Activated CD4-positive, alpha-beta memory T cell treated with anti-CD3 and anti-CD28 coated beads, Interleukin-2, amount 10 ng/mL, durations not matched to agents 7 days and 5 days (primary cell): Measurements from ENCODE around the gene GFM2. TPM values are rescaled to one million over a fixed set of nuclear protein-coding genes. Genes with fewer than 3 reads are reported as not detected.
A peak's percentile ranks its signal among the peaks of the same experiment; 100 is the strongest.
"Not testable (repeated sequence)": the region's sequence is repeated elsewhere in the genome, so short reads cannot be mapped to it uniquely, and the experiment has no call there.

Experiments
- CTCF ChIA-PET: fragments of 350-600 bp; sonication (Branson Sonifier 250); formaldehyde crosslinking; loops from one replicate; lab custom pipeline; 2021; ENCODE audit warnings: antibody characterized with exemption, inconsistent platforms; lab: Charles Lee
- POLR2A ChIA-PET: fragments of 350-600 bp; sonication (Branson Sonifier 250); formaldehyde crosslinking; loops from one replicate; lab custom pipeline; 2021; ENCODE audit warnings: antibody characterized with exemption; lab: Charles Lee
- DNase-seq: peaks from one replicate; pipeline ENCODE4 v3.0.0-alpha.2; 2020
- H3K27ac Mint-ChIP-seq: one replicate; pipeline ENCODE4 v1.8.0; 2021; ENCODE audit warnings: mild to moderate bottlenecking, mixed read lengths
- H3K27me3 Mint-ChIP-seq: one replicate; pipeline ENCODE4 v1.8.0; 2021; ENCODE audit warnings: mixed read lengths
- H3K36me3 Mint-ChIP-seq: one replicate; pipeline ENCODE4 v1.8.0; 2021; ENCODE audit warnings: low read depth, mixed read lengths
- H3K4me1 Mint-ChIP-seq: one replicate; pipeline ENCODE4 v1.8.0; 2021; ENCODE audit warnings: mixed read lengths
- H3K4me3 Mint-ChIP-seq: one replicate; pipeline ENCODE4 v1.8.0; 2021; ENCODE audit warnings: mild to moderate bottlenecking, mixed read lengths
- H3K9me3 Mint-ChIP-seq: one replicate; pipeline ENCODE4 v1.8.0; 2021; ENCODE audit warnings: mixed read lengths
- total RNA-seq, 2 experiments: library from RNA; stranded (reverse); gene quantifications; one replicate each; pipeline ENCODE4 v1.2.3, GENCODE V29; 2021

GFM2 gene
- 10 to 100 TPM; 20.8 to 21.5 TPM for total RNA-seq

- H3K27me3 Mint-ChIP-seq = no peaks in the 10 kb centered on the region
- CTCF ChIA-PET = interaction anchor here (0.8 to 1.9 kb wide), 9 partner anchors 8 to 168 kb away, joined by 3 to 6 read pairs (median 3); no protein-coding TSS in a partner anchor
- peak; percentile 94 for DNase-seq
- H3K4me3 Mint-ChIP-seq = peak within 1 kb of the TSS; percentile 98
- peaks cover 45% of the 10 kb centered on the region for H3K4me1 Mint-ChIP-seq
- peak within 1 kb of the TSS; percentile 95 for H3K27ac Mint-ChIP-seq
- H3K9me3 Mint-ChIP-seq = no peaks in the 10 kb centered on the region
- H3K36me3 Mint-ChIP-seq = peaks cover 40% of the 10 kb centered on the region
- POLR2A ChIA-PET = interaction anchor here (0.8 to 1.5 kb wide), 9 partner anchors 8 to 570 kb away, joined by 3 to 5 read pairs (median 3); partner anchors contain the start of genes ANKRD31 and HMGCR
These were observed at the start of gene GFM2, which contains the start of gene NSA2 for GRCh38 chr5:74766849-74767578. Gene GFM2, minus strand, starts transcription at chr5:74767117. Its CDS starts 3,375 bp downstream, at chr5:74763742. Gene NSA2, plus strand, starts transcription at chr5:74767249. Its CDS starts 112 bp downstream, at chr5:74767361.

- Mint-ChIP-seq H3K27me3 (no peaks in the 10 kb centered on the region), H3K4me1 (no peaks in the 10 kb centered on the region), H3K36me3 (peaks cover 2% of the 10 kb centered on the region), H3K27ac (no peak overlapping the region), H3K4me3 (no peak overlapping the region), H3K9me3 (no peaks in the 10 kb centered on the region)
- no peak for DNase-seq
- POLR2A ChIA-PET = interaction anchor here (1.0 kb wide), 1 partner anchor 65 kb away, joined by 3 read pairs; no protein-coding TSS in a partner anchor
- CTCF ChIA-PET = no interaction called here
These were observed 44.0 kb upstream of the GFM2 start for GRCh38 chr5:74810915-74811314.

- no peak for DNase-seq
- Mint-ChIP-seq H3K9me3 (no peaks in the 10 kb centered on the region), H3K36me3 (no peaks in the 10 kb centered on the region), H3K27ac (no peak overlapping the region), H3K4me1 (no peaks in the 10 kb centered on the region), H3K4me3 (no peak overlapping the region), H3K27me3 (no peaks in the 10 kb centered on the region)
- CTCF ChIA-PET = no interaction called here
- POLR2A ChIA-PET = no interaction called here
These were observed 35.0 kb upstream of the GFM2 start for GRCh38 chr5:74801941-74802340.

GRCh38 chr5:74801197-74801596 is 34.3 kb upstream of the GFM2 start:
- Mint-ChIP-seq H3K27me3 (no peaks in the 10 kb centered on the region), H3K4me1 (no peaks in the 10 kb centered on the region), H3K36me3 (no peaks in the 10 kb centered on the region), H3K27ac (no peak overlapping the region), H3K4me3 (no peak overlapping the region), H3K9me3 (no peaks in the 10 kb centered on the region)
- POLR2A ChIA-PET = no interaction called here
- CTCF ChIA-PET = no interaction called here
- no peak for DNase-seq

GRCh38 chr5:74798977-74799911 is 32.3 kb upstream of the GFM2 start:
- POLR2A ChIA-PET = no interaction called here
- Mint-ChIP-seq H3K4me1 (no peaks in the 10 kb centered on the region), H3K27me3 (no peaks in the 10 kb centered on the region), H3K27ac (no peak overlapping the region), H3K36me3 (no peaks in the 10 kb centered on the region), H3K9me3 (no peaks in the 10 kb centered on the region), H3K4me3 (no peak overlapping the region)
- no peak for DNase-seq
- CTCF ChIA-PET = no interaction called here

GRCh38 chr5:74791669-74792068 is 24.8 kb upstream of the GFM2 start:
- H3K4me3 Mint-ChIP-seq, H3K36me3 Mint-ChIP-seq, H3K9me3 Mint-ChIP-seq, H3K27me3 Mint-ChIP-seq, H3K4me1 Mint-ChIP-seq, DNase-seq, H3K27ac Mint-ChIP-seq, POLR2A ChIA-PET, CTCF ChIA-PET: not testable (repeated sequence)

- no peak overlapping the region for H3K4me3 Mint-ChIP-seq
- CTCF ChIA-PET = no interaction called here
These were observed 20.5 kb upstream of the GFM2 start for GRCh38 chr5:74787424-74787823.

GRCh38 chr5:74786851-74787250 is 19.9 kb upstream of the GFM2 start:
- no peak overlapping the region for H3K27ac Mint-ChIP-seq
- no peaks in the 10 kb centered on the region for H3K27me3 Mint-ChIP-seq
- no peak for DNase-seq
- ChIA-PET POLR2A (no interaction called here), CTCF (no interaction called here)
- H3K9me3 Mint-ChIP-seq = no peaks in the 10 kb centered on the region
- no peaks in the 10 kb centered on the region for H3K4me1 Mint-ChIP-seq
- H3K4me3 Mint-ChIP-seq = no peak overlapping the region
- no peaks in the 10 kb centered on the region for H3K36me3 Mint-ChIP-seq

More at GRCh38 chr5:74787424-74787823, 20.5 kb upstream of the GFM2 start:
- no peak overlapping the region for H3K27ac Mint-ChIP-seq
- H3K36me3 Mint-ChIP-seq = peaks cover under 1% of the 10 kb centered on the region
- POLR2A ChIA-PET = no interaction called here
- no peaks in the 10 kb centered on the region for H3K4me1 Mint-ChIP-seq
- H3K9me3 Mint-ChIP-seq = no peaks in the 10 kb centered on the region
- DNase-seq = no peak
- H3K27me3 Mint-ChIP-seq = no peaks in the 10 kb centered on the region

GRCh38 chr5:74778609-74779008 is 11.7 kb upstream of the GFM2 start:
- Mint-ChIP-seq H3K27ac (no peak overlapping the region), H3K4me3 (no peak overlapping the region), H3K27me3 (no peaks in the 10 kb centered on the region), H3K9me3 (no peaks in the 10 kb centered on the region), H3K36me3 (peaks cover 10% of the 10 kb centered on the region), H3K4me1 (no peaks in the 10 kb centered on the region)
- ChIA-PET CTCF (no interaction called here), POLR2A (interaction anchor here (0.8 kb wide), 1 partner anchor 12 kb away, joined by 4 read pairs; the partner anchor contains the start of genes GFM2 and NSA2)
- no peak for DNase-seq

GRCh38 chr5:74772359-74772758 is 5.4 kb upstream of the GFM2 start:
- Mint-ChIP-seq H3K27ac (no peak overlapping the region), H3K9me3 (no peaks in the 10 kb centered on the region), H3K4me3 (no peak overlapping the region), H3K36me3 (peaks cover 40% of the 10 kb centered on the region), H3K4me1 (peaks cover 14% of the 10 kb centered on the region), H3K27me3 (no peaks in the 10 kb centered on the region)
- ChIA-PET POLR2A (no interaction called here), CTCF (no interaction called here)
- DNase-seq = no peak

GRCh38 chr5:74767579-74767913 is 629 bp upstream of the GFM2 start:
- Mint-ChIP-seq H3K36me3 (peaks cover 37% of the 10 kb centered on the region), H3K27ac (peak overlapping the region; percentile 95), H3K9me3 (no peaks in the 10 kb centered on the region), H3K4me3 (peak overlapping the region; percentile 98), H3K4me1 (peaks cover 41% of the 10 kb centered on the region), H3K27me3 (no peaks in the 10 kb centered on the region)
- POLR2A ChIA-PET = interaction anchor here (1.1 to 1.5 kb wide), 4 partner anchors 9 to 569 kb away, joined by 3 to 4 read pairs (median 3); partner anchors contain the start of gene HMGCR
- DNase-seq = peak; percentile 21
- CTCF ChIA-PET = interaction anchor here (0.8 to 1.9 kb wide), 6 partner anchors 9 to 168 kb away, joined by 3 to 6 read pairs (median 4); no protein-coding TSS in a partner anchor

GRCh38 chr5:74766418-74766848 is 484 bp downstream of the GFM2 start:
- peak overlapping the region; percentile 98 for H3K4me3 Mint-ChIP-seq
- no peak for DNase-seq
- peak overlapping the region; percentile 95 for H3K27ac Mint-ChIP-seq
- CTCF ChIA-PET = interaction anchor here (0.9 to 1.9 kb wide), 7 partner anchors 9 to 169 kb away, joined by 3 to 6 read pairs (median 3); no protein-coding TSS in a partner anchor
- POLR2A ChIA-PET = interaction anchor here (0.8 to 1.5 kb wide), 9 partner anchors 7 to 571 kb away, joined by 3 to 5 read pairs (median 3); partner anchors contain the start of genes ANKRD31 and HMGCR
- no peaks in the 10 kb centered on the region for H3K9me3 Mint-ChIP-seq
- peaks cover 41% of the 10 kb centered on the region for H3K36me3 Mint-ChIP-seq
- H3K27me3 Mint-ChIP-seq = no peaks in the 10 kb centered on the region
- peaks cover 46% of the 10 kb centered on the region for H3K4me1 Mint-ChIP-seq
